Endothelial cell (in vitro differentiated cells): ENCODE results near the gene ZNF593OS. TPM values are rescaled to one million over a fixed set of nuclear protein-coding genes. Genes with fewer than 3 reads are reported as not detected.

Source experiments
- DNase-seq: peaks from one replicate; pipeline ENCODE4 v3.0.0; 2021; ENCODE audit warnings: low spot score
- H3K27ac Mint-ChIP-seq: one replicate; pipeline ENCODE4 v1.8.0; 2021; ENCODE audit warnings: mixed read lengths, inconsistent platforms; ENCODE audit not compliant: unreplicated experiment
- H3K27me3 Mint-ChIP-seq: one replicate; pipeline ENCODE4 v1.8.0; 2021; ENCODE audit warnings: mild to moderate bottlenecking, moderate library complexity, mixed read lengths, inconsistent platforms; ENCODE audit not compliant: unreplicated experiment
- H3K36me3 Mint-ChIP-seq: one replicate; pipeline ENCODE4 v1.8.0; 2021; ENCODE audit warnings: mild to moderate bottlenecking, low read depth, mixed read lengths, inconsistent platforms; ENCODE audit not compliant: unreplicated experiment
- H3K4me1 Mint-ChIP-seq: one replicate; pipeline ENCODE4 v1.8.0; 2021; ENCODE audit warnings: mild to moderate bottlenecking, mixed read lengths, inconsistent platforms; ENCODE audit not compliant: unreplicated experiment
- H3K4me3 Mint-ChIP-seq: one replicate; pipeline ENCODE4 v1.8.0; 2021; ENCODE audit warnings: mild to moderate bottlenecking, mixed read lengths, inconsistent platforms; ENCODE audit not compliant: unreplicated experiment
- H3K9me3 Mint-ChIP-seq: one replicate; pipeline ENCODE4 v1.8.0; 2021; ENCODE audit warnings: mixed read lengths, inconsistent platforms; ENCODE audit not compliant: unreplicated experiment
- CTCF ChIP-seq: fragments of 200-600 bp; sonication (generic); IDR thresholded peaks from one replicate; pipeline ENCODE4 v1.5.0; 2021; ENCODE audit warnings: antibody characterized with exemption; ENCODE audit not compliant: unreplicated experiment
- total RNA-seq: library from RNA; stranded (reverse); fragmentation: NEBNext Ultra II Directional; extraction: Animal tissue kit (Norgen Biotek cat#: 25700); gene quantifications from one replicate; pipeline ENCODE4 v1.2.1, GENCODE V29; 2021; ENCODE audit not compliant: unreplicated experiment

The ZNF593OS gene
- total RNA-seq, 1 donor from 2014 or later = not detected

DNA sequence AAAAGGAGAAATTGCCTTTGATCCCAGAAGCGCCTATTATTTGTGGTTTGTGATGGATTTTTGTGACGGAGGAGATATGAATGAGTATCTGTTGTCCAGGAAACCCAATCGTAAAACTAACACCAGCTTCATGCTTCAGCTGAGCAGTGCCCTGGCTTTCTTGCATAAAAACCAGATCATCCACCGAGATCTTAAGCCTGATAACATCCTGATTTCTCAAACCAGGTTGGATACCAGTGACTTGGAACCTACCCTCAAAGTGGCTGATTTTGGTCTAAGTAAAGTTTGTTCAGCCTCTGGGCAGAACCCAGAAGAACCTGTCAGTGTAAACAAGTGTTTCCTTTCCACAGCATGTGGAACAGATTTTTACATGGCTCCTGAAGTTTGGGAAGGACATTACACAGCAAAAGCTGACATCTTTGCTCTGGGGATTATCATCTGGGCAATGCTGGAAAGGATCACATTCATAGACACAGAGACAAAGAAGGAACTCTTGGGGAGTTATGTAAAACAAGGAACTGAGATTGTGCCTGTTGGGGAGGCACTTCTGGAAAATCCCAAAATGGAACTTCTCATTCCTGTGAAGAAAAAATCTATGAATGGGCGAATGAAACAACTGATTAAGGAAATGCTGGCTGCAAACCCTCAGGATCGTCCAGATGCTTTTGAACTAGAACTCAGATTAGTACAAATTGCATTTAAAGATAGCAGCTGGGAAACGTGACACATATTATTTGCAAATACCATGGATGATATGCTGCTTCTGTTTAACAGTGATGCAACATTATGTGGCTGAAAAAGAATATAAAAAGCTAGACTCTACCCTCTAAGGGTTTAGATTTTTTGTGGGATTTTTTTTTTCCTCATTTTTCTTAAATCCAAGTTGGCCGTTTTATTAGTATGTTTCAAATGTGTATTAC is 49.5 kb downstream of the ZNF593OS start:
- no peak for TF ChIP-seq CTCF
- peaks cover under 1% of the 10 kb centered on the region for H3K4me1 Mint-ChIP-seq
- H3K27me3 Mint-ChIP-seq = no peaks in the 10 kb centered on the region
- no peaks in the 10 kb centered on the region for H3K9me3 Mint-ChIP-seq
- H3K27ac Mint-ChIP-seq = no peak overlapping the region
- H3K4me3 Mint-ChIP-seq = no peak overlapping the region
- no peak for DNase-seq
- H3K36me3 Mint-ChIP-seq = peaks cover 4% of the 10 kb centered on the region

GRCh38 chr1:26119892-26120608 is 51.6 kb downstream of the ZNF593OS start:
- no peak for DNase-seq
- H3K36me3 Mint-ChIP-seq = peaks cover 4% of the 10 kb centered on the region
- no peak overlapping the region for H3K4me3 Mint-ChIP-seq
- no peaks in the 10 kb centered on the region for H3K9me3 Mint-ChIP-seq
- no peak overlapping the region for H3K27ac Mint-ChIP-seq
- no peaks in the 10 kb centered on the region for H3K27me3 Mint-ChIP-seq
- H3K4me1 Mint-ChIP-seq = no peaks in the 10 kb centered on the region
- TF ChIP-seq CTCF = no peak

Other genes with a start within 250 kb of the ZNF593OS start
- gene PAFAH2, start 173.8 kb downstream of the ZNF593OS start, total RNA-seq = 13.4 TPM
- gene EXTL1, start 150.1 kb downstream of the ZNF593OS start, total RNA-seq = 1.8 TPM
- not detected for gene SLC30A2, start 125.7 kb downstream of the ZNF593OS start, total RNA-seq
- not detected for gene TRIM63, start 104.2 kb downstream of the ZNF593OS start, total RNA-seq
- 6.8 TPM for gene PDIK1L, start 60.0 kb downstream of the ZNF593OS start, total RNA-seq
- gene FAM110D, start 12.8 kb downstream of the ZNF593OS start, total RNA-seq = 13.5 TPM
- not detected for gene C1orf232, start 2.9 kb downstream of the ZNF593OS start, total RNA-seq
- gene ZNF593, start 1.9 kb downstream of the ZNF593OS start, total RNA-seq = 17.9 TPM
- gene CNKSR1, start 5.7 kb upstream of the ZNF593OS start, total RNA-seq = 10.0 TPM
- gene CATSPER4, start 18.8 kb upstream of the ZNF593OS start, total RNA-seq = not detected
- gene CEP85, start 62.4 kb upstream of the ZNF593OS start, total RNA-seq = 9.7 TPM
- 226 TPM for gene SH3BGRL3, start 108.3 kb upstream of the ZNF593OS start, total RNA-seq
- gene UBXN11, start 134.8 kb upstream of the ZNF593OS start, total RNA-seq = 16.0 TPM
- 21.8 TPM for gene CD52, start 146.1 kb upstream of the ZNF593OS start, total RNA-seq
- 1.4 TPM for gene CRYBG2, start 182.3 kb upstream of the ZNF593OS start, total RNA-seq
- gene ZNF683, start 200.9 kb upstream of the ZNF593OS start, total RNA-seq = not detected
- gene LIN28A, start 239.0 kb upstream of the ZNF593OS start, total RNA-seq = 107 TPM